Tongue (tissue), 2 donors: ENCODE data around the gene KIF1A. TPM values are rescaled to one million over a fixed set of nuclear protein-coding genes. Genes with fewer than 3 reads are reported as not detected.
A peak's percentile ranks its signal among the peaks of the same experiment; 100 is the strongest.

Experiments
- DNase-seq: peaks from one replicate; pipeline ENCODE4 v3.0.0-alpha.2; 2015
- total RNA-seq: library from RNA; depleted of rRNA; stranded (reverse); fragments of >200 nt; gene quantifications from one replicate; pipeline ENCODE4 v1.2.3, GENCODE V29; 2014

Gene KIF1A
- total RNA-seq, 1 donor from 2014 or later: 8.9 TPM

- DNase-seq: no peak
These were observed 20.8 kb downstream of the KIF1A start for GRCh38 chr2:240799033-240799820.

DNA sequence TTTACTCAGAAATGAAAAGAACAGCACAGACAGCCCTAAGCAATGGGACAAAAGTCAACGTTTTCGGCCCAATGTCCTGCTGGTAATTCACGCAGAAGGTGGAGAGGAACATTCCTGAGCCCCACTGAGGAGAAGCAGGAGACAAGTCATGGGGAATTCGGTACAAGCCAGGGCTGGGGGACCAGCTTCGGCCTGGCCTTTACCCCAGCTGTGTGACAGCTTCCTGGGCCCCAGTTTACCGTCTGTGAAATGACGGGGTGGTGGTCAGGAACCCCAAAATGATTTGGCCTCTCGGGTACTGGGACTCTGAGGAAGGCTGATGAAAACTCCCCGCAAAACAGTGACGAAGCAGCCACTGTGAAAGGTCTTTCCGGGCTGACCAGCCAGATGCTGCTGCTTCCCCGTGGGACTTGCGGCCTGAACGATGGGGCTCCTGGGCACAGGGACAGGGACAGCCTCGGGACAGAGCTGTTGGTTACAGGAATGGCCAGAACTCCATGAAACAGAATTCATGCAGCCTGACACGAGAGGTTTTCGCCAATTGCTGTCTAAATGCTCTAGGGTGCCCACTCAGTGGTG is 21.6 kb downstream of the KIF1A start:
- DNase-seq: no peak

DNA sequence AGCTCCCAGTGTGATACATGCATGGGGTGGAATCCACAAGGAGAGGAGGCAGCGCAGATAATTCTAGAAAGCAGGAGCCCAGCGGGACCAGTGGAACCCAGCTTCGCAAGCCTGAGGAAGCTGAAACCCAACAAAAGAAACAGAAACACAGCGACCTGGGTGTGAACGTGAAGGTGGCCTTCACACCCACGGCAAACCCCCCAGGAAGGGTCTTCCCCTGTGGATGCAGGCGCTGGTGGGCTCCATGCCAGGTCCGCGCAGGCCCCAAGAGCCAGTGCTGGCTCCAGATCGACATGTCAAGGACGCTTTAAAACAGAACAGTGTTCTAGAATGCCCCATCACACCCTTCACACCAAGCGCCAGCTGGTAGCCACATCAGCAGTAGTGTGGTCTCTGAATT is 22.1 kb downstream of the KIF1A start:
- no peak for DNase-seq

DNA sequence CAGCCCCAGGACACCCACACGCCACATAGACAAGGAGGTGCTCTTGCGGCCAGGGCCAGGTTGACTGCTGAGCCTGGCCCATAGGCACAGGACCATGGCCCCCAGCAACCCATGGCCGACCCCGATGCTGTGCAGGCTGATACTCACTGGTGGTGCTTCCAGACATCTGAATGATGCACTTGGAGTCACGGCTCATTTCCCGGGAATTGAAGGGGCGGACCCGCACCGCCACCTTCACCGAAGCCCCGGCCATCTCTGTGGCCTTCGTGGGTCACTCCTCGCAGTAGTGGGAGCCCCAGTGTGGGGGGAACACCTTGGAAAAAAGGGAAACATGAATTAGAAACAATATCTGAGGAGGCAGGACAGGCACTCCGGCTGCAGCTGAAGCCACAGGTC is 22.5 kb downstream of the KIF1A start:
- no peak for DNase-seq

- DNase-seq: peak; percentile 78
These were observed 23.2 kb downstream of the KIF1A start for GRCh38 chr2:240796543-240797499.

DNA sequence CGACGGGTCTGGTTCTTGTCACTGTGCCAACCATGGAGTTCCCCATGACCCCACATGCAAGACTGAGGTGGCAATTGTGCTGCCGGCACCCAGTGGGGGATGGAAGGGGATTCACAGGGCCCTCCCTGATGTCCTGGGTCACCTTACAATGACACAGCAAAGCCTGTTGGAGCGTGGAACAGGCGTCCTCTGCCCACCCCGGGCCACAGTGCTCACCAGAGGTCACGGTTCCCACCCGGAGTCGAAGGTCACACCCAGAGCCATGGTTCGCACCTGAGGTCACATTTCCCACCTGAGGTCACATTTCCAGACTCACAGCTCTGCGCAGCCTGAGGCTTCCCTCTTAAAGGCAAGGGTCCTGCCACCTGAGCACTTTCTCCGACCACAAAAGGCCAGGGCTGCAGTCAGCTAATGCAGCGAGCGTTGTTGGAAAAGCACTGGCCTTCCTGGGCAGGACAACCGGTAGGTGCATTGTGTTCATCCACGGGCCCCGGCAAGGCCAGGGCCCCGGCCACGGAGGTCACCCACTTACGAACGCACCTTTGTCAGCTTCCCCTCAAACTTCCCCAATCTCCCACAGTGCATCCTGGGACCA is 24.0 kb downstream of the KIF1A start:
- DNase-seq: no peak

- no peak for DNase-seq
These were observed 24.6 kb downstream of the KIF1A start for GRCh38 chr2:240795454-240795853.

DNA sequence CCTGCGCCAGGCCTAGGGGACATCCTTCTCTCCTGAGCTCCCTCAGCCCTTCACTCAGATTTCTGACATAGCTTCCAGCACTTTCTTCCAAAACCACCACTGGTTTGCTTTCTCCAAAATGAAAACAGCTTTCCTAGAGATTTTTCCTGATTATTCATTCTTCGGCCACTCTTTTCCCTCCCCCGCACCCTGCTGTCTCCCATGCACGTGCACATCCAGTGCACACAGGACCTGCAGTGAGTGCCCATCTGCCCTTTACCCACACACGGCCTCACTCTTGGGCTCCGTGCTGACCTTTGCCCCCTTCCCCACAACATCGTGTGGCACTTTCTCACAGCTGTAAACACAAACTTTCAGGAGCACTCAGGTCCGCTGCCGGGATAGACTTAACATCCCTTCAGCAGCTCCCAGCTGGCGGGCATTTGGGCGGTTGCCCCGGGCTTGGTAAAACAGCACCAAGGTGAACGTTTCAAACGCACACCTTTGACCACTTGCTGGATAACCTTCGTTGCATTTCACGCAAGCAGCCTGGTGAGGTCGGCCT is 25.8 kb downstream of the KIF1A start:
- no peak for DNase-seq

DNA sequence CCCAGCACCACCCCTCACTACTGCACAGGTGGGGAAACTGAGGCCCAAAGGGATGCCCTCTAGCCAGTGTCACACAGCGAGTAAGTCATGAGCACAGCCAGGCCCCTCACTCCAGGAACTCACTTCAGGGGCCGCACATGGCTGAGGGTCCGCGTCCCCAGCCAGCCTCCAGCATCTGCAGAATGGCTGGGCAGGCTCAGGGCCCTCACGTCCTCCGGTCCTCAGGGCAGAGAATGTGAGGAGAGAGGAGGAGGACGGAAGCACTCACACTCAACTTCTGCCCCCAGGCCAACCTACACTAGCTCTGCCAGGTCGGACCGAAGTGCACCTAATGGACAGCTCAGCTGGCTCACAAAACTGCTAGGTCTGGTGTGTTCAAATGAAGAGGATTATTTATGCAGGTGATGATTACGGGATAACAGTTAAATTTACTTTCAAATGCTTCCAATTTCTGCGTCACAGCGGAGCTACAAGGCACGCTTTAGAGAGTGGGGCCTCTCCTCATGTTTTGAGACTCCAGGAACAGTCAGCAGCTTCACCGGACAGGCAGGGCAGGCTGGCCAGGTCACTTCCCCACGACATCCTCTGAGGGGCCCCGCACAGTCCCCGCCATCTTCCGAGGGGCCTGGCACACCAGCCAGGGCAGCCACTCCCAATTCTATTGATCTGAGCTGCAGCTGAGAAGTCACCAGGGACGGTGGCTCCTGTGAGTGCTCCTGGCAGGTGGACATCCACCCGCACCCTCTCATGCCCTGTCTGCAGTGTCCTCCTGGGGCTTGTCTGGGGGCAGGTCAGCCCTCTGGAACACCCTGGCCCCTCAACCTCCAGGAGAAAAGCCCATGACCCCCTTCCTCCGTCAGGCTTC is 26.5 kb downstream of the KIF1A start:
- peak; percentile 32 for DNase-seq

DNA sequence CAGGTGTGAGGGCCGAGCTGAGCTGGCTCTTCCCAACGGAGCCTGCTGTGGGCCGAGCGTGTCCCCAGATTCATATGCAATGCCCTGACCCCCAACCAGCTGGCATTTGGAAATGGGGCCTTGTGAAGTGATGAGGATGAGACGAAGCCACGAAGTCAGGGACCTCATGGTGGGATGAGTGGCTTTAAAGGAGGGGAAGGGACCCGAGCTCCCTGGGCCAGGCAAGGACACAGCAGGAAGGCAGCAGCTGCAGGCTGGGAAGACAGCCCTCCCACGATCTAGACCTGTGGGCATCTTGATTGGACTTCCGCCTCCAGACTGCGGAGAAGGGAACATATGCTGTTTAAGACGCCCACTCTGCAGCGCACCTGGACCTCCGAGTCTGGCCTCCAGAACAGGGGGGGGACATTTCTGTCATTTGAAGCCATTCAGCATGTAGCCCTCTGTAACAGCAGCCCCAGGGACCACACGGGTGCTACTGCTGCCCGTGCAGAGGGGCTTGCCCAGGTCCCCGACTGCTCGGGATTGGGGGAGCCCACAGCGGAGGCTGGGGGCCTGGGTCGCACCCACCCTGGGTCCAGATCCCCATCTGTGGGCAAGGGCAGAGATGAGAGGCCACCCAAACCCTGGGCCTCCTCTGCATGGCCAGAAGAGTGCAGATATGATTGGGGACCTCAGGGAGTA is 27.2 kb downstream of the KIF1A start:
- DNase-seq: no peak

GRCh38 chr2:240791821-240792628 is 28.0 kb downstream of the KIF1A start:
- DNase-seq: peak; percentile 90

DNA sequence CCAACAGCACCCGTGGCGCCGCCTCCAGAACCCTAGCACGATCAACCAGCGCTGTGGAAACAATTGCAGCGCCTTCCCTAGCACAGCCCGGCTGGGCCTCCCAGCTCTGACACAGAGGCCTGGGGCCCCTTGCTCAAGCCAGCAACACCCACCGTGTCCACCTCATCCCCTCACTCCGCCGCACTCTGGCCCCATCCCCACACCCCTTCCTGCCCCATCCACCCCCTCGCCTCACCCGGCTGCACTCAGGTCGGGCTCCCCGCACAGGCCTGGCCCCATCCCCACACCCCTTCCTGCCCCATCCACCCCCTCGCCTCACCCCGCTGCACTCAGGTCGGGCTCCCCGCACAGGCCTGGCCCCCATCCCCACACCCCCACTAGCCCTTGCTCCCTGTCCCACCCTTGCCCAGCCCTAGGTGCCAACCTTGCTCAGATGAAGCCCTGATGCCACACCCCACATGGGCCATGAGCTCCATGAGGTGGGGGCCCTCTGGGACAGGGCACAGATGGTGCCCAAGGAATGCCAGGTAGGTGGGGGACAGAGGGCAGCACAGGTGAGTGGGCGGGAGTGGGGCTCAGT is 28.7 kb downstream of the KIF1A start:
- DNase-seq: no peak

GRCh38 chr2:240790370-240791220 is 29.4 kb downstream of the KIF1A start:
- DNase-seq: no peak

DNA sequence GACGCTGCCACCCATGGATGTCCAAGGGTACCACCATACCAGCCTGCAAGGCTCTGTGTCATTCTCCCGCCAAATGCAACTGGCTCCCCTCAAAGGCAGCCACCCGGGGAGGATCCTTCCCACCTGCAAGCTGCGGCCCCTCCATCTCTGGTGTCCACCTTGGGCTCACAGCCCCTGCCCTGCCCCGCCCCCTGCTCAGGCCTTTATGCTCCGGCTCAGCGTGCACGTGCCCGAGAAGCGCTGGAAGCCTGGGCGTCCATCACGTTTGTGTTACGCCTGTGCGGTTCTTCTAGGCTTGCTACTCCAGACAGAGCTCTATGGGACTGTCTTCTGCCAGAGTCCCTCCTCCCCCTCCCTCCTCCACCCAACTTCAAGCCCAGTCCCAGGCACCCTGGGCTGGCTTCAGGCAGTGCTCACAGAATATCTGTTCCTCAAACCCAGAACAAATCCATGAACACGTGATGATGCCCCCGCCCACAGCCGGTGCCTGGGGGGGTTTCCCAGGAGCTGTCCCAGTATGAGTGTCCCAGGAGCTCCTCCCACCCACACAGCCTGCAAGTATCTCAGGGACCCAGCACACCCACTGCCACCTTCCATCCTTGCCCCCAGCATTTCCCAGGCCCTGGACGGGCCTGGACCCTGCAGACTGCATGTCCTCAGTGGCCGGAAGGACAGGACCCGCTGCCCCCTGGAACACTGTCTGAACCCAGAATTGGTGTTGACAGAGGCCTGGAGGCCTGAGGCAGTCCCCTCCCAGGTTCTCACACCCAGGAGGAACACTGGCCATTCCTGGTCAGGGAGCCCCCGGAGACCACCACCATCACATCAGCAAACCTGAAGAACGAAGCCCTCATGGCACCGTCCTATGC is 30.3 kb downstream of the KIF1A start:
- no peak for DNase-seq

DNA sequence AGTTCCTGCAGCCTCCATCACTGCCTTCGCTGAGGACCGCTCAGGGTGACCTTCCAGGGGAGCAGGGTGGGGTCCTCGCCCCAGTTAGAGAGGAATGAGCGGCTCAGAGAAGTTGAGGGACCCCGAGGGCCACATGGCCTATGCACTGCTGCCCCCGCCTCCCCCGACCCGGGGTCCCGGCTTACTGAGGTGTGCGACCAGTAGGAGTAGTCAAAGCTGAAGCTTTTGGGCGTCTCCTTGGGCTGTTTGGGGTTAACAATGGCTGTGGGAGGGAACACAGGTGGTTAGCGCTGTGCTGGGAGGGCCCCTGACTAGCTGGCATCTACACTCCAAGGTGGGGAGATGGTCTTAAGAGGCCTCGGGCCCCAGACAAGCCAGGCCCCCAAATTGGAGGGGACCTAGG is 31.0 kb downstream of the KIF1A start:
- no peak for DNase-seq

- DNase-seq: no peak
These were observed 31.5 kb downstream of the KIF1A start for GRCh38 chr2:240788482-240788881.
